Spleen (tissue), 11 donors: Measurements from ENCODE around the gene MRPL52. TPM values are rescaled to one million over a fixed set of nuclear protein-coding genes. Genes with fewer than 3 reads are reported as not detected.
A peak's percentile ranks its signal among the peaks of the same experiment; 100 is the strongest.

Experiments
- DNase-seq: peaks from one replicate; pipeline ENCODE4 v3.0.0-alpha.2; 2020
- H3K27ac ChIP-seq, 8 donors: fragments of 200-600 bp; sonication (generic) in 7 of 8; 1 replicate in 4 of 8; 2 replicates in 4 of 8; pipeline versions ENCODE4 v1.5.0 to v1.8.0; 2016 to 2021; ENCODE audit warnings: inconsistent platforms in 4 of 8, mild to moderate bottlenecking in 4 of 8, moderate library complexity in 1 of 8
- H3K27me3 ChIP-seq, 7 donors: fragments of 200-600 bp; sonication (generic) in 6 of 7; replicated peaks in 1 of 7; 1 replicate in 4 of 7; 2 replicates in 3 of 7; pipeline versions ENCODE4 v1.5.0 to v1.8.0; 2016 to 2021; ENCODE audit warnings: inconsistent platforms in 3 of 7, mild to moderate bottlenecking in 1 of 7
- H3K36me3 ChIP-seq, 6 donors: fragments of 200-600 bp; sonication (generic) in 5 of 6; 1 replicate in 4 of 6; 2 replicates in 2 of 6; pipeline versions ENCODE4 v1.5.0 to v1.8.0; 2016 to 2021; ENCODE audit warnings: inconsistent platforms in 2 of 6
- H3K4me1 ChIP-seq, 6 donors: fragments of 200-600 bp; sonication (generic) in 5 of 6; 1 replicate in 3 of 6; 2 replicates in 3 of 6; pipeline versions ENCODE4 v1.5.0 to v1.8.0; 2016 to 2021; ENCODE audit warnings: inconsistent platforms in 3 of 6
- H3K4me3 ChIP-seq, 8 donors: fragments of 200-600 bp; sonication (generic) in 7 of 8; 1 replicate in 4 of 8; 2 replicates in 4 of 8; pipeline versions ENCODE4 v1.5.0 to v1.8.0; 2016 to 2021; ENCODE audit warnings: inconsistent platforms in 4 of 8, mild to moderate bottlenecking in 4 of 8, moderate library complexity in 2 of 8
- H3K9me3 ChIP-seq, 8 donors: fragments of 200-600 bp; sonication (generic) in 7 of 8; 1 replicate in 4 of 8; 2 replicates in 4 of 8; pipeline versions ENCODE4 v1.5.0 to v1.8.0; 2016 to 2021; ENCODE audit warnings: inconsistent platforms in 4 of 8
- POLR2A ChIP-seq, 3 donors: fragments of 450-650 bp; IDR thresholded peaks; one replicate each; pipeline ENCODE4 v1.5.1; 2017; ENCODE audit warnings: antibody characterized with exemption in 3 of 3, mild to moderate bottlenecking in 1 of 3
- POLR2AphosphoS5 ChIP-seq, 3 donors: sonication (generic); formaldehyde crosslinking; IDR thresholded peaks; one replicate each; pipeline ENCODE4 v1.5.1; 2017; ENCODE audit warnings: antibody characterized with exemption in 3 of 3
- WGBS, 5 donors: extraction: QIAGEN DNeasy Blood & Tissue Kit in 3 of 5; methylation state at CpG; one replicate each; pipeline versions ENCODE4 v1.1.5 to v1.1.7; 2013 to 2018; 5-methylcytosine and 5-hydroxymethylcytosine counted together
- intact Hi-C: fragments of 100-400 bp; cut with DNase I; formaldehyde crosslinking; loops from one replicate; pipeline ENCODE4 v1.15.0; 2023; ENCODE audit warnings: low total_unique reads
- polyA plus RNA-seq, 3 donors: library from polyadenylated mRNA; stranded (reverse); fragments of 200-250 nt; gene quantifications; one replicate each; pipeline ENCODE4 v1.2.1, GENCODE V29; 2013
- total RNA-seq, 7 donors: library from RNA; depleted of rRNA in 3 of 7; stranded (reverse); fragments of >200 nt in 3 of 7; fragmentation: NEBNext Ultra II Directional in 4 of 7; extraction: Animal tissue kit (Norgen Biotek cat#: 25700) in 4 of 7; gene quantifications; one replicate each; pipeline versions ENCODE4 v1.1.0 to v1.2.1, GENCODE V29; 2016 to 2021
- TF ChIP-seq, protein P1 (sequence below), 11 experiments: fragments of 200-600 bp in 7 of 11; fragments of 450-650 bp in 4 of 11; sonication (generic) in 4 of 11; IDR thresholded peaks in 8 of 11; conservative IDR thresholded peaks in 3 of 11; 1 replicate in 7 of 11; 2 replicates in 4 of 11; pipeline versions ENCODE4 v1.4.0 to v1.8.0; 2016 to 2021; ENCODE audit warnings: antibody characterized with exemption in 11 of 11, inconsistent platforms in 4 of 11, mild to moderate bottlenecking in 1 of 11
- donor health status: healthy with polysubstance abuse.
- donor health status: DM: no; HTN: no; CAD: no; lungs with moderate emphysema.
- donor health status: DM: no; HTN: no; CAD: no.
- donor health status: Bipolar disorder and iron deficiency.
- donor health status: healthy.
- donor health status: DM: no; HTN: no; CAD: no.
- donor health status: DM: yes; HTN: yes; CAD: no.

Gene MRPL52
- total and polyA plus RNA-seq, 10 donors, result 55.2 to 138 (median 87.0) TPM

DNA sequence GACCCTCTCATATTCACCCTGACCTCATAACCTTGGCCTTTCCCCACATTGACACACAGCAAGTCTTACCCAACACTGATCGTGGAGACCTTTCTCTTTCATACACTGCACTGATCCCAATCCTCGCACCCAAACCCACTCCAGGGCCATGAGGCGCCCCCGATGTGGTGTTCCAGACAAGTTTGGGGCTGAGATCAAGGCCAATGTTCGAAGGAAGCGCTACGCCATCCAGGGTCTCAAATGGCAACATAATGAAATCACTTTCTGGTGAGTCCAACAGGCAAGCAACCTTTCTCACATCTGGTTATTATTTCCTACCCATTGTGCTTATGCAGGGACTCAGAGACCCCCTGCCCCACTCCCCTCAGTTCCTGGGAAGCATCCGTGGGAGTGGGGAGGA is 12.1 kb downstream of the MRPL52 start:
- intact Hi-C loops, result no loop called here
- Histone ChIP-seq H3K27me3 (peaks cover 0 to 24% (median 0%) of the 10 kb centered on the region in 7 donors), H3K27ac (no peak overlapping the region), H3K4me3 (no peak overlapping the region), H3K4me1 (peaks cover 0 to 80% (median 41%) of the 10 kb centered on the region in 6 donors), H3K9me3 (no peaks in the 10 kb centered on the region), H3K36me3 (peaks cover 0 to 59% (median 29%) of the 10 kb centered on the region in 6 donors)
- TF ChIP-seq POLR2A (IDR thresholded peaks at IDR 0.05), result no peak
- 86 to 89% (median 87%) methylated on average over 8 of the region's 8 CpGs for WGBS, 5 donors
- no peak for DNase-seq

DNA sequence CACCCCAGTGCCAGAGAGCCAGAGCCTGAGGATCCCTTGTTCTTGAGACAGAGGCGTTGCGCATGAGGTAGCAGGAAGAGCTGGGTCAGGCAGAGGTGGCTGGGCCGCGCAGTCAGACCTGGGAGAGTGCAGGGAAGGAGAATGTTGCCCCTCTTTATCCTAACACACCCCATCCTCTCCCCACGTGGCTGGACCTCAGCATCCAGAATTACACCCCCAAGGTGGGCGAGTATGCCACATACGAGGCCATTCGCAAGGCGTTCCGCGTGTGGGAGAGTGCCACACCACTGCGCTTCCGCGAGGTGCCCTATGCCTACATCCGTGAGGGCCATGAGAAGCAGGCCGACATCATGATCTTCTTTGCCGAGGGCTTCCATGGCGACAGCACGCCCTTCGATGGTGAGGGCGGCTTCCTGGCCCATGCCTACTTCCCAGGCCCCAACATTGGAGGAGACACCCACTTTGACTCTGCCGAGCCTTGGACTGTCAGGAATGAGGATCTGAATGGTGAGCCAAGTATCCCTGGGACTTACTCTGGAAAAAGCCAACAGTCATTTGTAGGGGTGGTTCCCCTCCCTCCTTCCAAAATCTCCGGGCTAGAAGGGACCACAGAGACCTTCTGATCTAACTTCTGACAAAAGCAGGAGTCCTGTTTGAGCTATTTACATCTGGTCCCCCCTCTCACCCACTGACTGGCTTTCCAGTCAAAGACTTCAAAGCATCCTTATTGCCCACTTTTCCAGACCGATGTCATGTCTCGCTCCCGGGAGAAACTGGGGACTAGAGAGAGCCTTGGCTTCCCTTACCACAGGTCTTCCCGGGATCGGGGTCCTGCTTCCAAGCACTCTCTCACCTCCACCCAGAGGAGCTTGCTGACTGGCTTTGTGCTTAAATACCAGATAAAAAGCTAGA is 12.8 kb downstream of the MRPL52 start:
- H3K9me3 ChIP-seq, result no peaks in the 10 kb centered on the region
- TF ChIP-seq, protein P1, sequence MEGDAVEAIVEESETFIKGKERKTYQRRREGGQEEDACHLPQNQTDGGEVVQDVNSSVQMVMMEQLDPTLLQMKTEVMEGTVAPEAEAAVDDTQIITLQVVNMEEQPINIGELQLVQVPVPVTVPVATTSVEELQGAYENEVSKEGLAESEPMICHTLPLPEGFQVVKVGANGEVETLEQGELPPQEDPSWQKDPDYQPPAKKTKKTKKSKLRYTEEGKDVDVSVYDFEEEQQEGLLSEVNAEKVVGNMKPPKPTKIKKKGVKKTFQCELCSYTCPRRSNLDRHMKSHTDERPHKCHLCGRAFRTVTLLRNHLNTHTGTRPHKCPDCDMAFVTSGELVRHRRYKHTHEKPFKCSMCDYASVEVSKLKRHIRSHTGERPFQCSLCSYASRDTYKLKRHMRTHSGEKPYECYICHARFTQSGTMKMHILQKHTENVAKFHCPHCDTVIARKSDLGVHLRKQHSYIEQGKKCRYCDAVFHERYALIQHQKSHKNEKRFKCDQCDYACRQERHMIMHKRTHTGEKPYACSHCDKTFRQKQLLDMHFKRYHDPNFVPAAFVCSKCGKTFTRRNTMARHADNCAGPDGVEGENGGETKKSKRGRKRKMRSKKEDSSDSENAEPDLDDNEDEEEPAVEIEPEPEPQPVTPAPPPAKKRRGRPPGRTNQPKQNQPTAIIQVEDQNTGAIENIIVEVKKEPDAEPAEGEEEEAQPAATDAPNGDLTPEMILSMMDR (IDR thresholded peaks at IDR 0.05 in 8 of 11, conservative IDR thresholded peaks at IDR 0.05 in 3 of 11), result no peak
- TF ChIP-seq POLR2AphosphoS5 (IDR thresholded peaks at IDR 0.05) (peak in 2 of 3 donors; percentile 20 to 43), POLR2A (IDR thresholded peaks at IDR 0.05) (no peak)
- H3K36me3 ChIP-seq, result peaks cover 0 to 64% (median 29%) of the 10 kb centered on the region in 6 donors
- no peak overlapping the region for H3K4me3 ChIP-seq
- 86 to 94% (median 91%) methylated on average over 28 of the region's 28 CpGs for WGBS, 5 donors
- no peak for DNase-seq
- peaks cover 0 to 22% (median 0%) of the 10 kb centered on the region in 7 donors for H3K27me3 ChIP-seq
- intact Hi-C loops, result no loop called here
- H3K27ac ChIP-seq, result peak overlapping the region in 1 of 8 donors; percentile 8
- peaks cover 0 to 80% (median 43%) of the 10 kb centered on the region in 6 donors for H3K4me1 ChIP-seq

DNA sequence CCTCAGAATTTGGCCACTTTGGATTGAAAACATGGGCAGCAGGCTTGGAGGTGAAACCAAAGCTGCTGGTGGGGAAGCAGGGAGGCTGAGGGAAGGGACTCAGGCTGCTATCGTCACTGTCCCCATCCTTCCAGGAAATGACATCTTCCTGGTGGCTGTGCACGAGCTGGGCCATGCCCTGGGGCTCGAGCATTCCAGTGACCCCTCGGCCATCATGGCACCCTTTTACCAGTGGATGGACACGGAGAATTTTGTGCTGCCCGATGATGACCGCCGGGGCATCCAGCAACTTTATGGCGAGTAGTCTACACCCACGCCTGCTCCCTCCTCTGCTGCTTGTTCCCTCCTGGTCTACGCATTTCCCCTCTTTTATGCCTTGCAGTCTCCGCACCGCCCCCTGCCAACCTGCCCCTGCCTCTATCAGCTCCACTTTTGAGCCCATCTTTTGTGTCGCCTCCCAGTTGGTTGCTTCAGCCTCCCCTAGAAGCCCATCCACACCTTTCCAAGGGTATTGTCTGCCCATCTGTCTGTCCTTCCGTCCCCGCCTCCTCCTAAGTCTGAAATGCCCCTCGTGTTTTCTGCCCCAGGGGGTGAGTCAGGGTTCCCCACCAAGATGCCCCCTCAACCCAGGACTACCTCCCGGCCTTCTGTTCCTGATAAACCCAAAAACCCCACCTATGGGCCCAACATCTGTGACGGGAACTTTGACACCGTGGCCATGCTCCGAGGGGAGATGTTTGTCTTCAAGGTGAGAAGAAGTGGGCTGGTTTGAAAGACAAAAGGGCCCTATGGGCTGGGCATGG is 13.6 kb downstream of the MRPL52 start:
- peaks cover 0 to 64% (median 29%) of the 10 kb centered on the region in 6 donors for H3K36me3 ChIP-seq
- 80 to 88% (median 85%) methylated on average over 20 to 21 of the region's 21 CpGs for WGBS, 5 donors
- no peak overlapping the region for H3K27ac ChIP-seq
- H3K9me3 ChIP-seq, result no peaks in the 10 kb centered on the region
- peaks cover 0 to 20% (median 0%) of the 10 kb centered on the region in 7 donors for H3K27me3 ChIP-seq
- peak in 1 of 3 donors; percentile 9 for TF ChIP-seq POLR2AphosphoS5 (IDR thresholded peaks at IDR 0.05)
- TF ChIP-seq POLR2A (IDR thresholded peaks at IDR 0.05), result no peak
- TF ChIP-seq, protein P1 (IDR thresholded peaks at IDR 0.05 in 8 of 11, conservative IDR thresholded peaks at IDR 0.05 in 3 of 11), result no peak
- intact Hi-C loops, result no loop called here
- peak; percentile 17 for DNase-seq
- no peak overlapping the region for H3K4me3 ChIP-seq
- H3K4me1 ChIP-seq, result peaks cover 3 to 80% (median 44%) of the 10 kb centered on the region in 6 donors

DNA sequence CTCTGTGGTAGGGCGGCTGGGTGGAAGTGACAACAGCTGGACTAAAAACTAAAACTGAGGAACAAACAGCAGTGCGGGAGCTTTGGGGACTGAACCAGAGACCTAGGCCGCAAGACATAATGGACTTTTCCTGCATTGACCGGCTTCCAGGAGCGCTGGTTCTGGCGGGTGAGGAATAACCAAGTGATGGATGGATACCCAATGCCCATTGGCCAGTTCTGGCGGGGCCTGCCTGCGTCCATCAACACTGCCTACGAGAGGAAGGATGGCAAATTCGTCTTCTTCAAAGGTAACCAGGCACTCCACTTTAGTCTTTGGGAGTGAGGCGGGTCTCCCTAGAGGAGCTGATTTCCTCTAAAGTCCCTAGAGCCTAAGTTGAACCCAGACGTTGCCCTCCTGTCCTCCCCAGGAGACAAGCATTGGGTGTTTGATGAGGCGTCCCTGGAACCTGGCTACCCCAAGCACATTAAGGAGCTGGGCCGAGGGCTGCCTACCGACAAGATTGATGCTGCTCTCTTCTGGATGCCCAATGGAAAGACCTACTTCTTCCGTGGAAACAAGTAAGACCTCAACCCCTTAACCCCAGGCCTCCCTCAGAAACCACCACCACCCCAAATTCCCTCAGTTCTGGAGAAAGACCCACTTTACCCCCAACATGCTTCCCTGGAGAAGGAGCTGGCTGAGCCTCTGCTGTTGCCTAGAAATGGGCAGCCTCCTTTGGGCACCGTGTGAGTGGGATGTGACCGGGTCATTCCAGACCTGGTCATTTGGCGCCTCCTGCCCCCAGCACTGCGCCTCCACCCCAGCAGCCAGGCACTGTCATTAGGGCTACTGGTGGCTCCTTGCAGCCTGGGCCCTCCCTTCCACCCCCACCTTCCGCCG is 14.8 kb downstream of the MRPL52 start:
- Histone ChIP-seq H3K36me3 (peaks cover 0 to 64% (median 29%) of the 10 kb centered on the region in 6 donors), H3K27ac (peak overlapping the region in 2 of 8 donors; percentile 11 to 75), H3K9me3 (no peaks in the 10 kb centered on the region), H3K27me3 (peaks cover 0 to 14% (median 0%) of the 10 kb centered on the region in 7 donors), H3K4me1 (peaks cover 3 to 80% (median 45%) of the 10 kb centered on the region in 6 donors), H3K4me3 (no peak overlapping the region)
- intact Hi-C loops, result no loop called here
- 81 to 94% (median 89%) methylated on average over 20 to 22 of the region's 22 CpGs for WGBS, 5 donors
- TF ChIP-seq POLR2A (IDR thresholded peaks at IDR 0.05) (no peak), POLR2AphosphoS5 (IDR thresholded peaks at IDR 0.05) (peak in 1 of 3 donors; percentile 14)
- TF ChIP-seq, protein P1 (IDR thresholded peaks at IDR 0.05 in 8 of 11, conservative IDR thresholded peaks at IDR 0.05 in 3 of 11), result no peak
- DNase-seq, result peak; percentile 56
